ENCODE data around the gene IQSEC1.

- TF ChIP-seq CTCF (conservative IDR thresholded peaks at IDR 0.05; ENCODE audit: low read depth, low read length) (no peak), EZH2 (IDR thresholded peaks at IDR 0.05; ENCODE audit: borderline replicate concordance, low read depth, low read length, poor library complexity, severe bottlenecking) (no peak)
Measured at GRCh38 chr3:13039213-13039896, 33.9 kb downstream of the IQSEC1 start.

All from A673 (cell line).